K562 (cell line): ENCODE results near the gene AKT2.

Source experiments
- DNMT1 ChIP-seq: fragments of 450-650 bp; IDR thresholded peaks from 2 replicates; pipeline ENCODE4 v1.6.1; 2016; ENCODE audit warnings: antibody characterized with exemption, mild to moderate bottlenecking
- KDM1A ChIP-seq, 2 experiments: fragments of 450-650 bp; IDR thresholded peaks; 2 replicates each; pipeline ENCODE4 v1.6.1; 2016; ENCODE audit warnings: mild to moderate bottlenecking in 2 of 2
- KLF16 ChIP-seq: IDR thresholded peaks from 2 replicates; pipeline ENCODE4 v1.6.1; 2016; ENCODE audit warnings: antibody characterized with exemption
- ZC3H4 ChIP-seq: sonication (generic); formaldehyde crosslinking; IDR thresholded peaks from 2 replicates; pipeline ENCODE4 v1.9.0; 2021; ENCODE audit warnings: missing genetic modification reagents, borderline replicate concordance
- TF ChIP-seq, protein P1 (sequence below), 3 experiments: IDR thresholded peaks in 2 of 3; conservative IDR thresholded peaks in 1 of 3; 2 replicates each; pipeline ENCODE4 v1.5.1; 2011 to 2012; ENCODE audit warnings: low read length in 3 of 3, mild to moderate bottlenecking in 3 of 3, control low read depth in 2 of 3, improper control_type of control experiment in 1 of 3, inconsistent platforms in 1 of 3, low read depth in 1 of 3, mixed read lengths in 1 of 3, moderate library complexity in 1 of 3; ENCODE audit not compliant: insufficient read depth in 2 of 3
- TF ChIP-seq, protein P2 (sequence below): sonication (generic); formaldehyde crosslinking; IDR thresholded peaks from 2 replicates; pipeline ENCODE4 v1.8.0; 2023; ENCODE audit warnings: mild to moderate bottlenecking, missing genetic modification reagents

- TF ChIP-seq DNMT1, result no peak
- TF ChIP-seq KDM1A (IDR thresholded peaks at IDR 0.05), result no peak
- TF ChIP-seq, protein P1, sequence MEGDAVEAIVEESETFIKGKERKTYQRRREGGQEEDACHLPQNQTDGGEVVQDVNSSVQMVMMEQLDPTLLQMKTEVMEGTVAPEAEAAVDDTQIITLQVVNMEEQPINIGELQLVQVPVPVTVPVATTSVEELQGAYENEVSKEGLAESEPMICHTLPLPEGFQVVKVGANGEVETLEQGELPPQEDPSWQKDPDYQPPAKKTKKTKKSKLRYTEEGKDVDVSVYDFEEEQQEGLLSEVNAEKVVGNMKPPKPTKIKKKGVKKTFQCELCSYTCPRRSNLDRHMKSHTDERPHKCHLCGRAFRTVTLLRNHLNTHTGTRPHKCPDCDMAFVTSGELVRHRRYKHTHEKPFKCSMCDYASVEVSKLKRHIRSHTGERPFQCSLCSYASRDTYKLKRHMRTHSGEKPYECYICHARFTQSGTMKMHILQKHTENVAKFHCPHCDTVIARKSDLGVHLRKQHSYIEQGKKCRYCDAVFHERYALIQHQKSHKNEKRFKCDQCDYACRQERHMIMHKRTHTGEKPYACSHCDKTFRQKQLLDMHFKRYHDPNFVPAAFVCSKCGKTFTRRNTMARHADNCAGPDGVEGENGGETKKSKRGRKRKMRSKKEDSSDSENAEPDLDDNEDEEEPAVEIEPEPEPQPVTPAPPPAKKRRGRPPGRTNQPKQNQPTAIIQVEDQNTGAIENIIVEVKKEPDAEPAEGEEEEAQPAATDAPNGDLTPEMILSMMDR (IDR thresholded peaks at IDR 0.05 in 2 of 3, conservative IDR thresholded peaks at IDR 0.05 in 1 of 3; ENCODE audit: insufficient read depth in 2 of 3, low read depth in 1 of 3, low read length in 3 of 3), result no peak
- TF ChIP-seq, protein P2, sequence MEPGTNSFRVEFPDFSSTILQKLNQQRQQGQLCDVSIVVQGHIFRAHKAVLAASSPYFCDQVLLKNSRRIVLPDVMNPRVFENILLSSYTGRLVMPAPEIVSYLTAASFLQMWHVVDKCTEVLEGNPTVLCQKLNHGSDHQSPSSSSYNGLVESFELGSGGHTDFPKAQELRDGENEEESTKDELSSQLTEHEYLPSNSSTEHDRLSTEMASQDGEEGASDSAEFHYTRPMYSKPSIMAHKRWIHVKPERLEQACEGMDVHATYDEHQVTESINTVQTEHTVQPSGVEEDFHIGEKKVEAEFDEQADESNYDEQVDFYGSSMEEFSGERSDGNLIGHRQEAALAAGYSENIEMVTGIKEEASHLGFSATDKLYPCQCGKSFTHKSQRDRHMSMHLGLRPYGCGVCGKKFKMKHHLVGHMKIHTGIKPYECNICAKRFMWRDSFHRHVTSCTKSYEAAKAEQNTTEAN (CRISPR knock-in tag), result no peak
- TF ChIP-seq KLF16, result no peak
- no peak for TF ChIP-seq ZC3H4 (CRISPR knock-in tag)
Measured at GRCh38 chr19:40243181-40243580, 42.0 kb downstream of the AKT2 start.
